B cell (primary cell): Measurements from ENCODE around the gene ZNF496. TPM values are rescaled to one million over a fixed set of nuclear protein-coding genes. Genes with fewer than 3 reads are reported as not detected.

Experiments used
- ATAC-seq: fragments of 200-7000 bp; cut with Tn5 transposase; one replicate; pipeline ENCODE4 v1.10.0; 2021; ENCODE audit warnings: low read depth, mild to moderate bottlenecking, moderate number of reproducible peaks, moderate library complexity
- CTCF ChIA-PET: fragments of 350-600 bp; sonication (Branson Sonifier 250); formaldehyde crosslinking; loops from one replicate; lab custom pipeline; 2021; ENCODE audit warnings: antibody characterized with exemption, inconsistent platforms; lab: Charles Lee
- POLR2A ChIA-PET: fragments of 350-600 bp; sonication (Branson Sonifier 250); formaldehyde crosslinking; loops from one replicate; lab custom pipeline; 2021; ENCODE audit warnings: antibody characterized with exemption; lab: Charles Lee
- DNase-seq: peaks from one replicate; pipeline ENCODE4 v3.0.0; 2013
- H2AFZ ChIP-seq: 2 replicates; pipeline ENCODE4 v1.6.1; 2012; ENCODE audit warnings: mild to moderate bottlenecking, low read depth, low read length; ENCODE audit not compliant: insufficient read depth, poor library complexity, severe bottlenecking
- H3K27ac ChIP-seq, 2 donors: 1 replicate in 1 of 2; 2 replicates in 1 of 2; pipeline ENCODE4 v1.5.1; 2012 to 2013; ENCODE audit warnings: low read length in 2 of 2, mild to moderate bottlenecking in 2 of 2, moderate library complexity in 1 of 2
- H3K27me3 ChIP-seq, 4 experiments: fragments of 200-600 bp in 1 of 4; sonication (generic) in 1 of 4; replicated peaks in 1 of 4; 1 replicate in 2 of 4; 2 replicates in 2 of 4; pipeline versions ENCODE4 v1.6.1 to v1.7.0; 2013 to 2016; ENCODE audit warnings: low read length in 3 of 4, mild to moderate bottlenecking in 2 of 4, mixed read lengths in 1 of 4, moderate library complexity in 1 of 4; ENCODE audit not compliant: insufficient read depth in 4 of 4, control insufficient read depth in 3 of 4; ENCODE audit errors: control extremely low read depth in 1 of 4
- H3K36me3 ChIP-seq, 2 experiments: replicated peaks in 1 of 2; 1 replicate in 1 of 2; 2 replicates in 1 of 2; pipeline versions ENCODE4 v1.6.1 to v1.7.1; 2013; ENCODE audit warnings: low read length in 1 of 2; ENCODE audit not compliant: insufficient read depth in 2 of 2, control insufficient read depth in 1 of 2; ENCODE audit errors: control extremely low read depth in 1 of 2, extremely low read depth in 1 of 2
- H3K4me1 ChIP-seq, 2 donors: fragments of 200-600 bp in 1 of 2; sonication (generic) in 1 of 2; 1 replicate in 1 of 2; 2 replicates in 1 of 2; pipeline versions ENCODE4 v1.5.1 to v1.6.1; 2013 to 2017; ENCODE audit warnings: low read length in 2 of 2; ENCODE audit not compliant: control insufficient read depth in 2 of 2, insufficient read depth in 2 of 2
- H3K4me2 ChIP-seq: replicated peaks from 2 replicates; pipeline ENCODE3; 2012; ENCODE audit warnings: mild to moderate bottlenecking, low read depth, low read length; ENCODE audit not compliant: poor library complexity, severe bottlenecking
- H3K4me3 ChIP-seq, 5 experiments: fragments of 200-600 bp in 1 of 5; sonication (generic) in 1 of 5; 1 replicate in 3 of 5; 2 replicates in 2 of 5; pipeline versions ENCODE4 v1.5.1 to v1.7.0; 2011 to 2016; ENCODE audit warnings: low read length in 4 of 5, mild to moderate bottlenecking in 4 of 5, low read depth in 2 of 5, control low read depth in 1 of 5, moderate library complexity in 1 of 5; ENCODE audit not compliant: insufficient read depth in 1 of 5; ENCODE audit errors: control extremely low read depth in 1 of 5, extremely low read depth in 1 of 5
- H3K79me2 ChIP-seq: fragments of 200-600 bp; sonication (generic); one replicate; pipeline ENCODE4 v1.6.0; 2016; ENCODE audit warnings: low read length; ENCODE audit not compliant: control insufficient read depth, insufficient read depth
- H3K9ac ChIP-seq: fragments of 200-600 bp; sonication (generic); 2 replicates; pipeline ENCODE4 v1.6.1; 2017; ENCODE audit warnings: mild to moderate bottlenecking, low read length, moderate library complexity
- H3K9me3 ChIP-seq, 3 donors: one replicate each; pipeline versions ENCODE4 v1.6.1 to v1.7.1; 2013; ENCODE audit warnings: low read length in 2 of 3; ENCODE audit not compliant: control insufficient read depth in 2 of 3, insufficient read depth in 1 of 3; ENCODE audit errors: control extremely low read depth in 1 of 3
- H4K20me1 ChIP-seq: 2 replicates; pipeline ENCODE4 v1.6.0; 2012; ENCODE audit warnings: mild to moderate bottlenecking, low read length; ENCODE audit not compliant: insufficient read depth, control insufficient read depth, poor library complexity, severe bottlenecking
- H3K27ac Mint-ChIP-seq: one replicate; pipeline ENCODE4 v1.8.0; 2021; ENCODE audit warnings: mixed read lengths
- H3K27me3 Mint-ChIP-seq: one replicate; pipeline ENCODE4 v1.8.0; 2021; ENCODE audit warnings: mixed read lengths
- H3K4me1 Mint-ChIP-seq: one replicate; pipeline ENCODE4 v1.8.0; 2021; ENCODE audit warnings: mixed read lengths
- H3K4me3 Mint-ChIP-seq: one replicate; pipeline ENCODE4 v1.8.0; 2021; ENCODE audit warnings: mixed read lengths
- H3K9me3 Mint-ChIP-seq: one replicate; pipeline ENCODE4 v1.8.0; 2022; ENCODE audit warnings: mixed read lengths; ENCODE audit not compliant: insufficient read depth
- EZH2 ChIP-seq: IDR thresholded peaks from 2 replicates; pipeline ENCODE4 v1.6.1; 2012; ENCODE audit warnings: borderline replicate concordance, low read depth, mild to moderate bottlenecking, moderate library complexity, low read length; ENCODE audit not compliant: insufficient read depth, poor library complexity, severe bottlenecking
- WGBS: methylation state at CpG from one replicate; pipeline ENCODE4 v1.1.5; 2013; ENCODE audit warnings: missing lambda C conversion rate; ENCODE audit not compliant: insufficient coverage; 5-methylcytosine and 5-hydroxymethylcytosine counted together
- intact Hi-C: fragments of 100-400 bp; cut with micrococcal nuclease; formaldehyde crosslinking; loops from one replicate; pipeline ENCODE4 v1.10.0; 2022
- polyA plus RNA-seq: library from polyadenylated mRNA; depleted of rRNA; stranded (reverse); fragments of >200 nt; gene quantifications from 2 replicates; pipeline ENCODE4 v1.2.3, GENCODE V29; 2012
- total RNA-seq, 2 donors: library from RNA; stranded (reverse); fragments of 120-200 nt in 1 of 2; gene quantifications; 1 replicate in 1 of 2; 2 replicates in 1 of 2; pipeline versions ENCODE4 v1.2.3 to v1.2.4, GENCODE V29; 2013 to 2022
- TF ChIP-seq, protein P1 (sequence below): fragments of 200-600 bp; IDR thresholded peaks from one replicate; pipeline ENCODE4 v1.8.0; 2022; ENCODE audit warnings: antibody characterized with exemption, mild to moderate bottlenecking

The ZNF496 gene
- total and polyA plus RNA-seq, 2 donors (not counting 1 experiment from before 2014, with no cell fraction given): 9.9 to 22.6 TPM

DNA sequence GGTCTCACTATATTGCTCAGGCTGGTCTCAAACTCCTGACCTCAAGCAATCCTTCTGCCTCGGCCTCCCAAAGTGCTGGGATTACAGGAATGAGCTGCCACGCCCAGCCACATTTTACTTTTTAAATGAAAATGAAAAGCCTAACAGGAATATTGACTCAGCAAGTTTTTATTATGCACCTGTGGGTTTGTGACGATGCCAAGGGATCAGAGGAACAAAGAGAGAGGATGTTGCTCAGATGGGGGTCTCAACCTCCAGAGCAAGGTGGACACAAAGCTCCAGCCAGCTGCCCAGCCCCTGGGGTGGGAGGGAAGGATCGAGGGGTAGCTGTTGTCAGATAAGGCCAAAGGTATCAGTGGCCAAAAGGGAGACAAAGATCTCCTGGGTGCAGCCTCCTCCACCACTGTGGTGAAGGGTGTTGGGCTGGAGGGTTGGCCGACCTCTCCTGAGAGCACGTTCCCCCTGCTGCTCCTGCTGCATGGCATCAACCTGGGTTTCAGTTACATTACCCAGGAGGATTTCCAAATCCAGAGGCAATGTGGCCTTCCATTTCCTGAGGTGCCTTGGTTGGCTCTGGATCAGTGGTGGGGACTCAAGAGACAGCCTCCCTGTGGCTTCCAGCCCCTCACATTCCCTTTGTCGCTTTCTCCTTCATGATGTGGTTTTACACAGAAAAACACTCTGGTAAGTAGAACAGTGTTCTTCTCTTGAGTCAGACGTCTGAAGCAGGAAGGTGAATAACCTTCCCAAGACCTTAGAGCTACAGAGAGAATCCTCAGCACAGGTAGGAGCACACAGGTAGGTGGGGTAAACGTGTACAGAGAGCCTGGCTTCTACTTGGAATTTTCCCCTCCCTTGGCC, 34.2 kb downstream of the ZNF496 start:
- Mint-ChIP-seq H3K4me1 (no peaks in the 10 kb centered on the region), H3K4me3 (no peak overlapping the region), H3K27me3 (no peaks in the 10 kb centered on the region), H3K27ac (no peak overlapping the region), H3K9me3 (no peaks in the 10 kb centered on the region)
- Histone ChIP-seq H3K4me1 (no peaks in the 10 kb centered on the region), H2AFZ (no peak overlapping the region), H3K9me3 (no peaks in the 10 kb centered on the region), H3K27me3 (no peaks in the 10 kb centered on the region), H4K20me1 (no peaks in the 10 kb centered on the region), H3K4me2 (no peak overlapping the region), H3K4me3 (no peak overlapping the region), H3K9ac (no peak overlapping the region), H3K36me3 (peaks cover 0 to 2% of the 10 kb centered on the region in 2 experiments), H3K79me2 (no peaks in the 10 kb centered on the region), H3K27ac (no peak overlapping the region)
- intact Hi-C loops: no loop called here
- CTCF ChIA-PET: no interaction called here
- WGBS: 80% methylated on average over 3 of the region's 9 CpGs
- POLR2A ChIA-PET: no interaction called here
- ATAC-seq: no peak
- DNase-seq: no peak
- TF ChIP-seq, protein P1, sequence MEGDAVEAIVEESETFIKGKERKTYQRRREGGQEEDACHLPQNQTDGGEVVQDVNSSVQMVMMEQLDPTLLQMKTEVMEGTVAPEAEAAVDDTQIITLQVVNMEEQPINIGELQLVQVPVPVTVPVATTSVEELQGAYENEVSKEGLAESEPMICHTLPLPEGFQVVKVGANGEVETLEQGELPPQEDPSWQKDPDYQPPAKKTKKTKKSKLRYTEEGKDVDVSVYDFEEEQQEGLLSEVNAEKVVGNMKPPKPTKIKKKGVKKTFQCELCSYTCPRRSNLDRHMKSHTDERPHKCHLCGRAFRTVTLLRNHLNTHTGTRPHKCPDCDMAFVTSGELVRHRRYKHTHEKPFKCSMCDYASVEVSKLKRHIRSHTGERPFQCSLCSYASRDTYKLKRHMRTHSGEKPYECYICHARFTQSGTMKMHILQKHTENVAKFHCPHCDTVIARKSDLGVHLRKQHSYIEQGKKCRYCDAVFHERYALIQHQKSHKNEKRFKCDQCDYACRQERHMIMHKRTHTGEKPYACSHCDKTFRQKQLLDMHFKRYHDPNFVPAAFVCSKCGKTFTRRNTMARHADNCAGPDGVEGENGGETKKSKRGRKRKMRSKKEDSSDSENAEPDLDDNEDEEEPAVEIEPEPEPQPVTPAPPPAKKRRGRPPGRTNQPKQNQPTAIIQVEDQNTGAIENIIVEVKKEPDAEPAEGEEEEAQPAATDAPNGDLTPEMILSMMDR: no peak
- no peak for TF ChIP-seq EZH2

DNA sequence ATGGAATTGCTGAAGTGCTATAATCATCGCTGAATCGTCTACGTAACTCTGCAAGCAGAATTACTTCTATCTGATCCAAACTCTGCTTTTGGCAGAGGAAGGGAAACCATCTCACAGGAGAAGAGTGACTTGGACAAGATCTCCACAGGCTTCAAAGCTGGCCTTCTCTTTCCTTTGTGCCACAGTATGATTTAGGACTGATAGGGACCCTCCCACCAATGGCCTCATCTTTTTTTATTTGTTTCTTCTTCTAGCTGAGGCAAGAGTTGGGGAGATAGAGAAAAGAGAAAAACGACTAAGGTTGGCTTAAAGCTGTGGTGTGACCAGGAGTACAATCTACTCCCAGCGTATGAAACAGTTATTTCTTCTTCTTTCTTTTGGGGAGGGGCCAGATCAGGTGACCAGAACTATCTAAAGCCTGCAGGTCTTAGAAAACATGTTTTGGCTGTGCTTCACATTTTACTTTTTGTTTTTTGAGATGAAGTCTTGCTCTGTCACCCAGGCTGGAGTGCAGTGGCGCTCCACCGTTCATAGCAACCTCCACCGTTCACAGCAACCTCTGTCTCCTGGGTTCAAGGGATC, 35.0 kb downstream of the ZNF496 start:
- H3K27me3 Mint-ChIP-seq: no peaks in the 10 kb centered on the region
- Histone ChIP-seq H3K9me3 (no peaks in the 10 kb centered on the region), H3K36me3 (peaks cover 0 to 2% of the 10 kb centered on the region in 2 experiments), H3K4me3 (no peak overlapping the region), H3K4me1 (no peaks in the 10 kb centered on the region), H2AFZ (no peak overlapping the region), H3K9ac (no peak overlapping the region), H4K20me1 (no peaks in the 10 kb centered on the region), H3K4me2 (no peak overlapping the region), H3K27ac (no peak overlapping the region), H3K79me2 (no peaks in the 10 kb centered on the region), H3K27me3 (no peaks in the 10 kb centered on the region)
- no peak for TF ChIP-seq EZH2
- TF ChIP-seq, protein P1: no peak
- H3K4me1 Mint-ChIP-seq: no peaks in the 10 kb centered on the region
- POLR2A ChIA-PET: no interaction called here
- intact Hi-C loops: no loop called here
- WGBS: 94% methylated on average over 6 of the region's 8 CpGs
- DNase-seq (no peak), ATAC-seq (no peak)
- CTCF ChIA-PET: no interaction called here
- H3K9me3 Mint-ChIP-seq: no peaks in the 10 kb centered on the region
- H3K4me3 Mint-ChIP-seq: no peak overlapping the region
- no peak overlapping the region for H3K27ac Mint-ChIP-seq
